Neuronal stem cell (in vitro differentiated cells): ENCODE results near the gene SIPA1.

Experiments used
- DNase-seq: peaks from one replicate; pipeline ENCODE4 v3.0.0-alpha.2; 2013; ENCODE audit warnings: low spot score
- H2AFZ ChIP-seq: one replicate; pipeline ENCODE4 v1.6.1; 2013; ENCODE audit warnings: mild to moderate bottlenecking, low read length, inconsistent platforms
- H2AK5ac ChIP-seq: 2 replicates; pipeline ENCODE4 v1.6.1; 2013; ENCODE audit warnings: low read depth, mild to moderate bottlenecking, inconsistent platforms, low read length, moderate library complexity, mixed read lengths
- H2BK120ac ChIP-seq: 2 replicates; pipeline ENCODE4 v1.6.1; 2013; ENCODE audit warnings: low read depth, mild to moderate bottlenecking, inconsistent platforms, low read length, moderate library complexity, mixed read lengths
- H2BK12ac ChIP-seq: one replicate; pipeline ENCODE4 v1.6.1; 2013; ENCODE audit warnings: low read length, inconsistent platforms
- H2BK15ac ChIP-seq: 2 replicates; pipeline ENCODE4 v1.6.1; 2013; ENCODE audit warnings: mild to moderate bottlenecking, low read length, inconsistent platforms, mixed read lengths
- H2BK5ac ChIP-seq: one replicate; pipeline ENCODE4 v1.6.1; 2013; ENCODE audit warnings: inconsistent platforms, mild to moderate bottlenecking, low read length, moderate library complexity
- H3K14ac ChIP-seq: one replicate; pipeline ENCODE4 v1.6.1; 2013; ENCODE audit warnings: low read length, inconsistent platforms
- H3K18ac ChIP-seq: 2 replicates; pipeline ENCODE4 v1.6.1; 2013; ENCODE audit warnings: low read length, inconsistent platforms
- H3K23ac ChIP-seq: 2 replicates; pipeline ENCODE4 v1.6.1; 2013; ENCODE audit warnings: low read depth, mild to moderate bottlenecking, mixed read lengths, low read length, inconsistent platforms; ENCODE audit not compliant: poor library complexity
- H3K27ac ChIP-seq: replicated peaks from 3 replicates; pipeline ENCODE4 v1.5.1; 2013; ENCODE audit warnings: low read length, inconsistent platforms
- H3K27me3 ChIP-seq, 3 experiments: 2 replicates each; pipeline ENCODE4 v1.6.1; 2013; ENCODE audit warnings: low read length in 3 of 3, mild to moderate bottlenecking in 2 of 3, inconsistent platforms in 1 of 3, low read depth in 1 of 3, mixed read lengths in 1 of 3, moderate library complexity in 1 of 3; ENCODE audit not compliant: control insufficient read depth in 3 of 3, insufficient read depth in 3 of 3
- H3K36me3 ChIP-seq, 2 donors: replicated peaks in 1 of 2; 2 replicates each; pipeline ENCODE4 v1.6.1; 2013; ENCODE audit warnings: low read length in 2 of 2; ENCODE audit not compliant: control insufficient read depth in 2 of 2, insufficient read depth in 2 of 2
- H3K4ac ChIP-seq: 2 replicates; pipeline ENCODE4 v1.6.1; 2013; ENCODE audit warnings: inconsistent platforms, mild to moderate bottlenecking, low read length, moderate library complexity
- H3K4me1 ChIP-seq, 2 donors: 1 replicate in 1 of 2; 2 replicates in 1 of 2; pipeline ENCODE4 v1.6.1; 2013; ENCODE audit warnings: low read length in 2 of 2, low read depth in 1 of 2; ENCODE audit not compliant: control insufficient read depth in 2 of 2, insufficient read depth in 1 of 2
- H3K4me2 ChIP-seq: one replicate; pipeline ENCODE4 v1.6.1; 2013; ENCODE audit warnings: mild to moderate bottlenecking, low read length, inconsistent platforms; ENCODE audit not compliant: insufficient read depth, poor library complexity, severe bottlenecking
- H3K4me3 ChIP-seq, 2 donors: 2 replicates each; pipeline ENCODE4 v1.5.1; 2013; ENCODE audit warnings: low read length in 2 of 2, mild to moderate bottlenecking in 2 of 2, inconsistent platforms in 1 of 2, moderate library complexity in 1 of 2
- H3K79me1 ChIP-seq: one replicate; pipeline ENCODE4 v1.6.1; 2013; ENCODE audit warnings: low read depth, mild to moderate bottlenecking, inconsistent platforms, low read length, moderate library complexity
- H3K9ac ChIP-seq: one replicate; pipeline ENCODE4 v1.6.1; 2013; ENCODE audit warnings: mild to moderate bottlenecking, low read depth, low read length, inconsistent platforms; ENCODE audit not compliant: poor library complexity
- H3K9me3 ChIP-seq, 2 donors: replicated peaks in 1 of 2; 2 replicates each; pipeline versions ENCODE3 to v1.6.1; 2013; ENCODE audit warnings: low read length in 2 of 2, mild to moderate bottlenecking in 2 of 2, inconsistent platforms in 1 of 2, low read depth in 1 of 2, mixed read lengths in 1 of 2, moderate library complexity in 1 of 2; ENCODE audit not compliant: control insufficient read depth in 2 of 2, insufficient read depth in 1 of 2
- H4K8ac ChIP-seq: one replicate; pipeline ENCODE4 v1.6.1; 2013; ENCODE audit warnings: low read depth, mild to moderate bottlenecking, inconsistent platforms, low read length, moderate library complexity
- H4K91ac ChIP-seq: one replicate; pipeline ENCODE4 v1.6.1; 2013; ENCODE audit warnings: low read length, low read depth, mild to moderate bottlenecking, inconsistent platforms; ENCODE audit not compliant: poor library complexity
- WGBS, 2 donors: extraction: QIAGEN DNeasy Blood & Tissue Kit; methylation state at CpG; one replicate each; pipeline ENCODE4 v1.1.7; 2013; ENCODE audit warnings: missing lambda C conversion rate in 2 of 2, mixed read lengths in 1 of 2; ENCODE audit not compliant: insufficient read length in 2 of 2, insufficient replicate concordance in 1 of 2; ENCODE audit errors: extremely low coverage in 2 of 2; 5-methylcytosine and 5-hydroxymethylcytosine counted together

The SIPA1 gene

DNA sequence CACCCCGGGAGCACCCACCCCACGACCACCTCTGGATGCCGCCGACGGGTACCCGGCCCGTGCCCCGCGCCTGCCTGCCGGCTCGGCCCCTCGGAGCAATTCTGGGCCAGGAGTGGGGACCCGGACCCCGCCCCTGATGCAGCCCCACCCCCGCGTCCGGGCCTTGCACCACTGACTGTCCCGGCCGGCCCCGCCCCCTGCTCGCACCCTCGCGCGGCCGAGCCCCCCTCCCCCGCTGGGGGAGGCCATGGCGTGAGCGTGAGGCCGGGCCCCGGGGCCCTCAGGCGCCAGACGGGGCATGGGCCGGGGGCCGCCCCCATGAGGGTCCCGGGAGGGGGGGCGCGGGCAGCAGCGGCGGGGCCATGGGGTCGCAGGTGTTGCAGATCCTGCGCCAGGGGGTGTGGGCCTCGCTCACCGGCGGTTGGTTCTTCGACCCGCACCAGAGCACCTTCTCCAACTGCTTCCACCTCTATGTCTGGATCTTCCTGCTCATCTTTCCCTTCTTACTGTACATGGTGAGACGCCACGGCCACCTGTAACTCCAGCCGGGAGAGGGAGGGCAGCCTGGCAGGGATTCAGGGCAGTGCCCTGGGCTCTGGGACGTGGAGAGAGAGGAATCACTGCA lies 21.8 kb upstream of the SIPA1 start:
- Histone ChIP-seq H3K27ac (peak overlapping the region; percentile 74), H3K4me1 (peaks cover 21 to 31% of the 10 kb centered on the region in 2 donors), H4K8ac (no peak overlapping the region), H3K36me3 (peaks cover 34 to 64% of the 10 kb centered on the region in 2 donors), H2AK5ac (peak overlapping the region; percentile 60), H3K9me3 (no peaks in the 10 kb centered on the region), H3K4me2 (peak overlapping the region; percentile 90), H3K79me1 (peaks cover 23% of the 10 kb centered on the region), H4K91ac (no peak overlapping the region), H3K9ac (peak overlapping the region; percentile 91), H2BK15ac (no peak overlapping the region), H3K18ac (peak overlapping the region; percentile 80), H2BK5ac (no peak overlapping the region), H3K23ac (no peak overlapping the region), H2BK12ac (no peak overlapping the region), H2BK120ac (no peak overlapping the region), H3K14ac (peak overlapping the region; percentile 87), H2AFZ (peak overlapping the region; percentile 72), H3K4ac (no peak overlapping the region), H3K27me3 (no peaks in the 10 kb centered on the region), H3K4me3 (peak overlapping the region; percentile 96 to 98)
- WGBS, 2 donors, result no CpG with 5 or more reads among the region's 50 CpGs
- DNase-seq, result no peak

DNA sequence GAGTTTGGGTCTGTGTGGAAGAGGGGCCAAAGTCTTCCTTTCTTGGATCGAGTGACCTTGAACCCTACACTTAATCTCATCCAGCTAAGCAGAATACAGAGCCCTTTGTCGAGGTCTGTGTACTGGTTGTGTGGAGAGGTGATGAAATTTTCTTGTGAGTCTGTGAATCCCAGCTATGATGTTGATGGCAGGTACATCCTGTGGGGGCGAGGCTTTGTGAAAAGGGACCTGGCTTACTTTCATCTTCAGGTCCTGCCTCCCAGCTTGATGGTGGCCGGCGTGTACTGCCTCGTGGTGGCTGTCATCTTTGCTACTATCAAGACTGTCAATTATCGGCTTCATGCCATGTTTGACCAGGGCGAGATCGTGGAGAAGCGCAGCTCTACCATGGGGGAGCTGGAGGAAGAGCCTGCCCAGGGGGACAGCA lies 21.3 kb upstream of the SIPA1 start:
- peak overlapping the region; percentile 26 for H3K27ac ChIP-seq
- whole genome bisulfite sequencing, 2 donors, result no CpG with 5 or more reads among the region's 10 CpGs

DNA sequence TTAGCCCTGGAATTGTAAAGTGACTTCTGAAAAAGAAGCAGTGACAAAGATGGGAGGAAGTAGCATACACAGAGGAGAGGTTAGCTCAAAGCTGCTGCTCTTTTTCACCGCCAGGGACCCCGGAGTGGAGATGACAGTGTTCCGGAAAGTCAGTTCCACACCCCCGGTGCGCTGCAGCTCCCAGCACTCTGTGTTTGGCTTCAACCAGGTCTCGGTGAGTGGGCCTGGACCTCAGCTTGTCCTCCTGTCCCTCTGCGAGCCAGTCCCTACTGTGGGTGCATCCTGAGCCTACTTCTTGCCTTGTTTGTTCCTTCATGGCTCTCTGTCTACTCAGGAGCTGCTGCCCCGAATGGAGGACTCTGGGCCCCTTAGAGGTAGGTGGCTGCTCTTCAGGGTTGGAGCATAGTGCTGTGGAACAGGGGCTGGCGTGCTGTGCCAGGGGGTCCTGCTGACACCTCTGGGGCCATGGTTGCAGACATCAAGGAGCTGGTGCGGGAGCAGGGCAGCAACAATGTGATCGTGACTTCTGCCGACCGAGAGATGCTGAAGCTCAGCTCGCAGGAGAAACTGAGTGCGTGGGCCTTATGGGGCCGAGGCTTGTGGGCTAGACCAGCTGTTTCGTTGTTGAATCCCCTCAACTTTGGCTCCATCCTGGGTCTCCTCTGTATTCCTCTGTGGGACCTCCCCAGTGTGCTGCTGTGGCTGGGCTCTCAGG lies 20.6 kb upstream of the SIPA1 start:
- H4K91ac ChIP-seq, result no peak overlapping the region
- H2AK5ac ChIP-seq, result no peak overlapping the region
- no peak overlapping the region for H3K14ac ChIP-seq
- H3K4me1 ChIP-seq, result peaks cover 16 to 19% of the 10 kb centered on the region in 2 donors
- H3K27me3 ChIP-seq, result no peaks in the 10 kb centered on the region
- H2BK120ac ChIP-seq, result no peak overlapping the region
- no peak overlapping the region for H3K23ac ChIP-seq
- peaks cover 33 to 65% of the 10 kb centered on the region in 2 donors for H3K36me3 ChIP-seq
- peak overlapping the region in 1 of 2 donors; percentile 98 for H3K4me3 ChIP-seq
- no peak overlapping the region for H3K4ac ChIP-seq
- no peak overlapping the region for H3K4me2 ChIP-seq
- H2BK5ac ChIP-seq, result no peak overlapping the region
- H3K18ac ChIP-seq, result no peak overlapping the region
- no peak overlapping the region for H2AFZ ChIP-seq
- H2BK12ac ChIP-seq, result no peak overlapping the region
- no CpG with 5 or more reads among the region's 17 CpGs for WGBS, 2 donors
- no peak overlapping the region for H3K27ac ChIP-seq
- H3K9me3 ChIP-seq, result peaks cover 0 to 2% of the 10 kb centered on the region in 2 donors
- no peak overlapping the region for H2BK15ac ChIP-seq
- H3K79me1 ChIP-seq, result peaks cover 30% of the 10 kb centered on the region
- H3K9ac ChIP-seq, result no peak overlapping the region
- DNase-seq, result no peak
- no peak overlapping the region for H4K8ac ChIP-seq

More for the DNA sequence above, 21.3 kb upstream of the SIPA1 start:
- H3K23ac ChIP-seq, result no peak overlapping the region
- H2BK12ac ChIP-seq, result no peak overlapping the region
- H3K4ac ChIP-seq, result no peak overlapping the region
- H3K9ac ChIP-seq, result no peak overlapping the region
- no peak overlapping the region for H2BK15ac ChIP-seq
- H4K91ac ChIP-seq, result no peak overlapping the region
- H3K4me1 ChIP-seq, result peaks cover 19 to 26% of the 10 kb centered on the region in 2 donors
- H3K14ac ChIP-seq, result no peak overlapping the region
- H2AK5ac ChIP-seq, result peak overlapping the region; percentile 60
- DNase-seq, result no peak
- H3K4me3 ChIP-seq, result peak overlapping the region; percentile 96 to 98
- no peak overlapping the region for H2BK5ac ChIP-seq
- H3K27me3 ChIP-seq, result no peaks in the 10 kb centered on the region
- no peak overlapping the region for H2BK120ac ChIP-seq
- peak overlapping the region; percentile 90 for H3K4me2 ChIP-seq
- no peak overlapping the region for H2AFZ ChIP-seq
- H3K36me3 ChIP-seq, result peaks cover 35 to 63% of the 10 kb centered on the region in 2 donors
- no peak overlapping the region for H3K18ac ChIP-seq
- H4K8ac ChIP-seq, result no peak overlapping the region
- H3K79me1 ChIP-seq, result peaks cover 24% of the 10 kb centered on the region
- H3K9me3 ChIP-seq, result peaks cover 0 to under 1% of the 10 kb centered on the region in 2 donors
